IMR-90 (cell line): Measurements from ENCODE around the gene UBE2E2. TPM values are rescaled to one million over a fixed set of nuclear protein-coding genes. Genes with fewer than 3 reads are reported as not detected.

Experiments used
- ATAC-seq: fragments of 200-7000 bp; cut with Tn5 transposase; 2 replicates; pipeline ENCODE4 v1.9.1; 2020; ENCODE audit warnings: low read depth, mild to moderate bottlenecking, moderate library complexity
- BruUV-seq: library from RNA; stranded (reverse); fragments of 400-500 nt; replicated peaks from 2 replicates; lab custom pipeline; 2021; lab: Mats Ljungman, UMichigan
- CTCF ChIA-PET: fragments of 300-600 bp; formaldehyde crosslinking; extraction: SDS; loops from one replicate; lab custom pipeline; 2021; ENCODE audit warnings: antibody characterized with exemption; lab: Yijun Ruan, JAX
- POLR2A ChIA-PET: fragments of 300-600 bp; sonication (Branson Sonifier 250); formaldehyde crosslinking; loops from one replicate; lab custom pipeline; 2022; ENCODE audit warnings: antibody characterized with exemption; ENCODE audit not compliant: unreplicated experiment; lab: Charles Lee
- DNase-seq: peaks from one replicate; pipeline ENCODE4 v3.0.0; 2013
- H2AFZ ChIP-seq: replicated peaks from 2 replicates; pipeline ENCODE3; 2013; ENCODE audit warnings: low read length, mild to moderate bottlenecking; ENCODE audit not compliant: poor library complexity
- H2AK5ac ChIP-seq: 2 replicates; pipeline ENCODE4 v1.6.1; 2013; ENCODE audit warnings: low read depth, low read length, inconsistent platforms
- H2AK9ac ChIP-seq: replicated peaks from 2 replicates; pipeline ENCODE3; 2013; ENCODE audit warnings: mild to moderate bottlenecking, low read depth, low read length, moderate library complexity; ENCODE audit not compliant: poor library complexity
- H2BK120ac ChIP-seq: 2 replicates; pipeline ENCODE4 v1.6.1; 2013; ENCODE audit warnings: low read depth, low read length, inconsistent platforms
- H2BK15ac ChIP-seq: 3 replicates; pipeline ENCODE4 v1.6.1; 2013; ENCODE audit warnings: low read depth, low read length, inconsistent platforms
- H2BK20ac ChIP-seq: 2 replicates; pipeline ENCODE4 v1.6.1; 2013; ENCODE audit warnings: low read depth, mild to moderate bottlenecking, inconsistent platforms, low read length, moderate library complexity
- H2BK5ac ChIP-seq: 2 replicates; pipeline ENCODE4 v1.6.1; 2013; ENCODE audit warnings: mild to moderate bottlenecking, low read depth, low read length, inconsistent platforms; ENCODE audit not compliant: poor library complexity, severe bottlenecking
- H3K14ac ChIP-seq: replicated peaks from 2 replicates; pipeline ENCODE4 v1.6.1; 2013; ENCODE audit warnings: low read depth, low read length, inconsistent platforms
- H3K18ac ChIP-seq: 2 replicates; pipeline ENCODE4 v1.6.1; 2013; ENCODE audit warnings: low read depth, low read length, control low read depth
- H3K23ac ChIP-seq: 2 replicates; pipeline ENCODE4 v1.6.1; 2013; ENCODE audit warnings: low read depth, low read length, inconsistent platforms
- H3K27ac ChIP-seq: 2 replicates; pipeline ENCODE4 v1.5.1; 2013; ENCODE audit warnings: mild to moderate bottlenecking, control low read depth, low read length; ENCODE audit not compliant: insufficient read depth
- H3K27me3 ChIP-seq: 2 replicates; pipeline ENCODE4 v1.6.1; 2013; ENCODE audit warnings: low read length; ENCODE audit not compliant: control insufficient read depth, insufficient read depth
- H3K36me3 ChIP-seq: 2 replicates; pipeline ENCODE4 v1.6.1; 2013; ENCODE audit warnings: low read length, mixed read lengths; ENCODE audit not compliant: control insufficient read depth, insufficient read depth
- H3K4ac ChIP-seq: 2 replicates; pipeline ENCODE4 v1.6.1; 2013; ENCODE audit warnings: low read depth, low read length, inconsistent platforms
- H3K4me1 ChIP-seq: 2 replicates; pipeline ENCODE4 v1.6.1; 2013; ENCODE audit warnings: low read length, mixed read lengths; ENCODE audit not compliant: control insufficient read depth, insufficient read depth
- H3K4me2 ChIP-seq: 2 replicates; pipeline ENCODE4 v1.6.1; 2013; ENCODE audit warnings: low read depth, mild to moderate bottlenecking, control low read depth, low read length, moderate library complexity
- H3K4me3 ChIP-seq: 2 replicates; pipeline ENCODE4 v1.5.1; 2013; ENCODE audit warnings: low read depth, mild to moderate bottlenecking, control low read depth, low read length, moderate library complexity; ENCODE audit not compliant: insufficient read depth
- H3K56ac ChIP-seq: 2 replicates; pipeline ENCODE4 v1.6.1; 2013; ENCODE audit warnings: low read length, inconsistent platforms; ENCODE audit not compliant: insufficient read depth; ENCODE audit errors: extremely low read depth
- H3K79me1 ChIP-seq, 2 experiments: 2 replicates each; pipeline ENCODE4 v1.6.1; 2013; ENCODE audit warnings: low read length in 2 of 2, inconsistent platforms in 1 of 2, low read depth in 1 of 2
- H3K9ac ChIP-seq: 2 replicates; pipeline ENCODE4 v1.6.1; 2013; ENCODE audit warnings: low read depth, low read length, control low read depth
- H3K9me1 ChIP-seq: 2 replicates; pipeline ENCODE4 v1.6.1; 2013; ENCODE audit warnings: low read length, inconsistent platforms; ENCODE audit not compliant: insufficient read depth
- H3K9me3 ChIP-seq: 2 replicates; pipeline ENCODE4 v1.6.1; 2013; ENCODE audit warnings: low read length; ENCODE audit not compliant: control insufficient read depth, insufficient read depth
- H4K20me1 ChIP-seq: 2 replicates; pipeline ENCODE4 v1.6.1; 2013; ENCODE audit warnings: low read length, inconsistent platforms; ENCODE audit not compliant: insufficient read depth
- H4K5ac ChIP-seq: 2 replicates; pipeline ENCODE4 v1.6.1; 2013; ENCODE audit warnings: mild to moderate bottlenecking, low read depth, low read length, control low read depth
- H4K8ac ChIP-seq, 2 experiments: 2 replicates each; pipeline ENCODE4 v1.6.1; 2013; ENCODE audit warnings: low read depth in 2 of 2, low read length in 2 of 2, control low read depth in 1 of 2, inconsistent platforms in 1 of 2
- H4K91ac ChIP-seq: 2 replicates; pipeline ENCODE4 v1.6.1; 2013; ENCODE audit warnings: low read depth, low read length, inconsistent platforms; ENCODE audit not compliant: insufficient read depth
- MXI1 ChIP-seq: IDR thresholded peaks from 2 replicates; pipeline ENCODE4 v1.6.1; 2012; ENCODE audit warnings: low read depth, mild to moderate bottlenecking, low read length, moderate library complexity, borderline replicate concordance
- POLR2A ChIP-seq: IDR thresholded peaks from 2 replicates; pipeline ENCODE4 v1.6.1; 2012; ENCODE audit warnings: mild to moderate bottlenecking, low read depth, low read length
- RCOR1 ChIP-seq: IDR thresholded peaks from 2 replicates; pipeline ENCODE4 v1.6.1; 2012; ENCODE audit warnings: mild to moderate bottlenecking, low read length, improper control_type of control experiment; ENCODE audit not compliant: insufficient replicate concordance
- RFX5 ChIP-seq: IDR thresholded peaks from 2 replicates; pipeline ENCODE4 v1.8.0; 2012; ENCODE audit warnings: low read depth, mild to moderate bottlenecking, low read length, moderate library complexity
- SMC3 ChIP-seq: fragments of 150-350 bp; IDR thresholded peaks from 2 replicates; pipeline ENCODE4 v1.6.1; 2016; ENCODE audit warnings: low read depth, mild to moderate bottlenecking, antibody characterized with exemption, low read length, moderate library complexity
- WGBS, 2 experiments: methylation state at CpG; one replicate each; pipeline versions ENCODE4 v1.1.5 to v1.1.7; 2013; ENCODE audit warnings: missing lambda C conversion rate in 2 of 2; ENCODE audit not compliant: insufficient read length in 1 of 2; ENCODE audit errors: extremely low coverage in 2 of 2; 5-methylcytosine and 5-hydroxymethylcytosine counted together
- dilution Hi-C: fragments of 300-500 bp; cut with HindIII; formaldehyde crosslinking; loops from one replicate; pipeline ENCODE4 v1.14.3; 2018; ENCODE audit warnings: low sequenced_read_pairs; ENCODE audit not compliant: unreplicated experiment
- in situ Hi-C: fragments of 300-500 bp; cut with MboI; formaldehyde crosslinking; loops from 3 replicates; pipeline ENCODE4 v1.14.3; 2019; ENCODE audit warnings: low sequenced_read_pairs, inconsistent platforms, mixed read lengths
- intact Hi-C: fragments of 100-400 bp; cut with micrococcal nuclease; formaldehyde crosslinking; loops from 2 replicates; pipeline ENCODE4 v1.10.0; 2022
- polyA plus RNA-seq, 3 experiments: library from polyadenylated mRNA; depleted of rRNA; stranded (reverse); fragments of >200 nt; gene quantifications; 2 replicates each; pipeline ENCODE4 v1.2.3, GENCODE V29; 2012; ENCODE audit warnings: low replicate concordance in 1 of 3
- total RNA-seq: library from RNA; depleted of rRNA; stranded (reverse); fragments of >200 nt; gene quantifications from 2 replicates; pipeline ENCODE4 v1.2.3, GENCODE V29; 2012
- TF ChIP-seq, protein P1 (sequence below): fragments of 150-350 bp; IDR thresholded peaks from 2 replicates; pipeline ENCODE4 v1.6.1; 2017; ENCODE audit warnings: mild to moderate bottlenecking, antibody characterized with exemption, low read length, low read depth

The UBE2E2 gene
- total and polyA plus RNA-seq, 2 of the 4 experiments (the other 2 are of a cell fraction) = 18.6 to 32.7 TPM

GRCh38 chr3:23588547-23588946 lies 385.4 kb downstream of the UBE2E2 start:
- H4K91ac ChIP-seq = no peak overlapping the region
- no peak overlapping the region for H4K5ac ChIP-seq
- POLR2A ChIA-PET = no interaction called here
- no peaks in the 10 kb centered on the region for H4K20me1 ChIP-seq
- no peak overlapping the region for H2AK9ac ChIP-seq
- no peak overlapping the region for H2AFZ ChIP-seq
- no peak overlapping the region for H3K14ac ChIP-seq
- dilution Hi-C loops = no loop called here
- in situ Hi-C loops = no loop called here
- no CpG with 5 or more reads among the region's 3 CpGs for WGBS, 2 experiments
- TF ChIP-seq SMC3 = no peak
- TF ChIP-seq RFX5 = no peak
- no peak for TF ChIP-seq RCOR1
- no peak for TF ChIP-seq MXI1
- TF ChIP-seq, protein P1, sequence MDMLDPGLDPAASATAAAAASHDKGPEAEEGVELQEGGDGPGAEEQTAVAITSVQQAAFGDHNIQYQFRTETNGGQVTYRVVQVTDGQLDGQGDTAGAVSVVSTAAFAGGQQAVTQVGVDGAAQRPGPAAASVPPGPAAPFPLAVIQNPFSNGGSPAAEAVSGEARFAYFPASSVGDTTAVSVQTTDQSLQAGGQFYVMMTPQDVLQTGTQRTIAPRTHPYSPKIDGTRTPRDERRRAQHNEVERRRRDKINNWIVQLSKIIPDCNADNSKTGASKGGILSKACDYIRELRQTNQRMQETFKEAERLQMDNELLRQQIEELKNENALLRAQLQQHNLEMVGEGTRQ = no peak
- no peak for TF ChIP-seq POLR2A
- no TSS peak for BruUV-seq
- H2BK15ac ChIP-seq = no peak overlapping the region
- no peaks in the 10 kb centered on the region for H3K4me1 ChIP-seq
- no peak overlapping the region for H3K56ac ChIP-seq
- no peak overlapping the region for H3K4ac ChIP-seq
- no peak overlapping the region for H3K23ac ChIP-seq
- no peak overlapping the region for H2AK5ac ChIP-seq
- ATAC-seq = no peak
- H3K36me3 ChIP-seq = no peaks in the 10 kb centered on the region
- H3K27me3 ChIP-seq = no peaks in the 10 kb centered on the region
- no peak overlapping the region for H3K9ac ChIP-seq
- intact Hi-C loops = no loop called here
- peaks cover 2% of the 10 kb centered on the region; the same call in 1 of the 2 replicates for H3K9me1 ChIP-seq
- no peak overlapping the region for H2BK5ac ChIP-seq
- H4K8ac ChIP-seq = no peak overlapping the region
- no peak for DNase-seq
- H3K18ac ChIP-seq = no peak overlapping the region
- no peak overlapping the region for H2BK120ac ChIP-seq
- no peak overlapping the region for H3K4me2 ChIP-seq
- no peaks in the 10 kb centered on the region for H3K9me3 ChIP-seq
- no peak overlapping the region for H2BK20ac ChIP-seq
- CTCF ChIA-PET = interaction anchor here (0.7 kb wide), 1 partner anchor 62 kb away, joined by 3 read pairs; no protein-coding TSS in a partner anchor
- H3K79me1 ChIP-seq = no peaks in the 10 kb centered on the region; a peak in 1 of 4 replicates
- no peak overlapping the region for H3K27ac ChIP-seq
- H3K4me3 ChIP-seq = no peak overlapping the region
